ENCODE results near the gene MSRB3. TPM values are rescaled to one million over a fixed set of nuclear protein-coding genes. Genes with fewer than 3 reads are reported as not detected.

MSRB3 gene
- total and polyA plus RNA-seq, 9 donors: 14.9 to 58.8 (median 27.1) TPM

DNA sequence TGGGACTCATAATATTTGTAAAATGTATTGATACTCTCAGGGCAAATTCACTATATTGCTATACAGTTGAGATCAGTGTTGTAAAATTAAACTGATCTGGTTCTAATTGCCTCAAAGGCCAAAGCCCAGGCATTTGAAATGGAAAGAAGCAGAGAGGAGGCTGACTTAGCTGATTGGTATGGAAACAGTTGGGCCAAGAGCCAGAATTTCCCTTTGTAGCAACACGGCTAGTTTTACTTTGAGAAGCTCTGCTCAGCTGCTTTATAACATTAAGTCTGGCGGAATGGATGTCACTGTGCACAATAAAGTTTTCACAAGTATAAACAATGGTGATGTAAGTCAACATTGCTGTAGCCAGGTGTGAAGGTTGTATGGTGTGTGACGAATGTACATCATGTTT is 186.4 kb downstream of the MSRB3 start:
- DNase-seq: no peak
- 53 to 62% (median 62%) methylated on average over 3 of the region's 3 CpGs for WGBS, 3 donors
- no peaks in the 10 kb centered on the region for H3K27me3 ChIP-seq
- H3K4me3 ChIP-seq: no peak overlapping the region
- H3K9me3 ChIP-seq: no peaks in the 10 kb centered on the region
- no peaks in the 10 kb centered on the region for H3K36me3 ChIP-seq
- H3K27ac ChIP-seq: no peak overlapping the region
- TF ChIP-seq, protein P1, sequence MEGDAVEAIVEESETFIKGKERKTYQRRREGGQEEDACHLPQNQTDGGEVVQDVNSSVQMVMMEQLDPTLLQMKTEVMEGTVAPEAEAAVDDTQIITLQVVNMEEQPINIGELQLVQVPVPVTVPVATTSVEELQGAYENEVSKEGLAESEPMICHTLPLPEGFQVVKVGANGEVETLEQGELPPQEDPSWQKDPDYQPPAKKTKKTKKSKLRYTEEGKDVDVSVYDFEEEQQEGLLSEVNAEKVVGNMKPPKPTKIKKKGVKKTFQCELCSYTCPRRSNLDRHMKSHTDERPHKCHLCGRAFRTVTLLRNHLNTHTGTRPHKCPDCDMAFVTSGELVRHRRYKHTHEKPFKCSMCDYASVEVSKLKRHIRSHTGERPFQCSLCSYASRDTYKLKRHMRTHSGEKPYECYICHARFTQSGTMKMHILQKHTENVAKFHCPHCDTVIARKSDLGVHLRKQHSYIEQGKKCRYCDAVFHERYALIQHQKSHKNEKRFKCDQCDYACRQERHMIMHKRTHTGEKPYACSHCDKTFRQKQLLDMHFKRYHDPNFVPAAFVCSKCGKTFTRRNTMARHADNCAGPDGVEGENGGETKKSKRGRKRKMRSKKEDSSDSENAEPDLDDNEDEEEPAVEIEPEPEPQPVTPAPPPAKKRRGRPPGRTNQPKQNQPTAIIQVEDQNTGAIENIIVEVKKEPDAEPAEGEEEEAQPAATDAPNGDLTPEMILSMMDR (IDR thresholded peaks at IDR 0.05): no peak
- no peak for TF ChIP-seq EP300 (IDR thresholded peaks at IDR 0.05)
- no peak for TF ChIP-seq POLR2A (IDR thresholded peaks at IDR 0.05)
- intact Hi-C loops (cut with DNase I): no loop called here
- H3K4me1 ChIP-seq (ENCODE audit: insufficient read depth): no peaks in the 10 kb centered on the region

DNA sequence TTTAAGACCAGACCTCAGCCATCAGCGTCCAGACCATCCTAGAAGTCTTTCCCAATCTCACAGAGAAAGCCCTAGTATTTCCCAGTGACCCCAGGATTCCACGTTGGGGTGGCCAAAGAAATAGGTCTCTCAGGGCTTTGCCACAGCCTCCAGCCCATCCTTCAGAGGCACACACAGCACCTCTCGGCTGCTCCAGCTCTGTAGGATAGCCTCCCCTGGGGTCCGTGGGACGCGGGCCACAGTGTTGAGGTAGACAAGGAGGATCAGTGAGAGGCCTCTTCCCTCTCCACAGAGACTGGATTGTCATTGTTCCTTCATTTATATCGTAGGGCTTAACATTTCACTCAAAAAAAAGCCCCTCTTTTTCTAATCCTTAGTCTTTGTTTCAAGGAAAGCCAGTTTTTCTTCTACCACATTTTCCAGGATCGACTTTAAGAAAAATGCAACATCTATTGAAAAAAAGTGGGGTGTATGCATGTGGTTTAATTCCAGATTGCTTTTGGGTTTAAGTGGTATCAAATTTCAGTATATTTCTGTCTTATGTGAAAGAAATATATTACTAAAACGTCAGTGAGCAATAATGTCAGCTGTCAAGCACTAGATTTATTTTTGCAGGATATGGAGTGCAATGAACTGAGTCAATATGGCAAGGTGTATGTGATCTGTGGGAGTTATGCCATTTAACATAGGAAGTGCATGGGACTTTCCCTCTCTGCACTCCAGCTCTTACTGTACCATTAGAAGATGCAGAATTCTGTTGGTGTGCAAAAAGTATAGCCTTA is 187.5 kb downstream of the MSRB3 start:
- no peaks in the 10 kb centered on the region for H3K27me3 ChIP-seq
- H3K4me1 ChIP-seq (ENCODE audit: insufficient read depth): no peaks in the 10 kb centered on the region
- WGBS, 3 donors: 89 to 91% (median 89%) methylated on average over 9 of the region's 9 CpGs
- H3K9me3 ChIP-seq: no peaks in the 10 kb centered on the region
- DNase-seq: no peak
- H3K4me3 ChIP-seq: no peak overlapping the region
- no peak for TF ChIP-seq POLR2A (IDR thresholded peaks at IDR 0.05)
- TF ChIP-seq, protein P1 (IDR thresholded peaks at IDR 0.05): no peak
- no peak for TF ChIP-seq EP300 (IDR thresholded peaks at IDR 0.05)
- no peak overlapping the region for H3K27ac ChIP-seq
- H3K36me3 ChIP-seq: no peaks in the 10 kb centered on the region
- intact Hi-C loops (cut with DNase I): no loop called here

DNA sequence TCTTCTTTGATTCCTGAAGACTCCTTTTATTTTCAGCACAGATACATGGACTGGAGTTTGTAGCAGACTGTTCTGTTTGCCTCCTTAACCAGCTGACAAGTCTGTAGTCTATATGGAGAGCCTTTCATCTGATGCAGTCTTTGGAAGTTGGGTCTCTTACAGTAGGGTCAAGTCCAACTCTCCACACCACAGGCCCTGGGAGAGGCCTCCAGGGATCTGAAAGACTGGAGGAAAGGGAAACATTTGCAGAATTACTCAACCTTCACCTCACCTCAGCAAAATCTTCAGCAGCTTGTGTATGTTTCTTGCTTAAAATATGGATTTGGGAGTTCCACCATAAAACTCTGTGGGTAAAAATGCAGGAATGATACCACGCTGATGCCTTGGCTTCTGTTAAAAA is 188.4 kb downstream of the MSRB3 start:
- TF ChIP-seq, protein P1 (IDR thresholded peaks at IDR 0.05): no peak
- TF ChIP-seq POLR2A (IDR thresholded peaks at IDR 0.05) (no peak), EP300 (IDR thresholded peaks at IDR 0.05) (no peak)
- no peak for DNase-seq
- intact Hi-C loops (cut with DNase I): no loop called here
- H3K36me3 ChIP-seq: no peaks in the 10 kb centered on the region
- no peaks in the 10 kb centered on the region for H3K4me1 ChIP-seq (ENCODE audit: insufficient read depth)
- H3K27ac ChIP-seq: no peak overlapping the region
- 92 to 97% (median 93%) methylated on average over 1 of the region's 1 CpG for WGBS, 3 donors
- H3K9me3 ChIP-seq: no peaks in the 10 kb centered on the region
- H3K4me3 ChIP-seq: no peak overlapping the region
- no peaks in the 10 kb centered on the region for H3K27me3 ChIP-seq

DNA sequence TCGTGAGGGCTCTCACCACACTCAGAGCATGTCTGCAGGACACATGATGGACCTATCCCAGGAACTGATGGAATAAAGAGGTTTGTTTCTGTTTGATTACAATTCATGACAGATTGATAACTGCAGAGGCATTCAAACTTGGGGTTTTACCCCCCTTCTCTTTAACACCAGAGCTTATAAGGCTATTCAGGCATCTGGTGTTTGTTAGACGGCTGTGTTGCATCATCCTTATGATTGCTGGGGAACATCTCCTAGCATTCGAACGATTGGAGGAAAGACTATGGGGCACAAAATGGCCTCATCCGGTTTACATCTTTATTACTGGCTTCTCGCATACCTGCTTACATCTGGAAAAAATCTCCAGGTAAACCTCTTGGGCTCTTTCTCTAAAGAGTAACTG is 191.8 kb downstream of the MSRB3 start:
- Histone ChIP-seq H3K4me1 (ENCODE audit: insufficient read depth) (no peaks in the 10 kb centered on the region), H3K36me3 (no peaks in the 10 kb centered on the region), H3K27me3 (no peaks in the 10 kb centered on the region), H3K27ac (no peak overlapping the region), H3K9me3 (no peaks in the 10 kb centered on the region), H3K4me3 (no peak overlapping the region)
- DNase-seq: no peak
- 77 to 81% (median 79%) methylated on average over 6 of the region's 6 CpGs for WGBS, 3 donors
- intact Hi-C loops (cut with DNase I): no loop called here
- TF ChIP-seq POLR2A (IDR thresholded peaks at IDR 0.05): no peak
- TF ChIP-seq, protein P1 (IDR thresholded peaks at IDR 0.05): no peak
- no peak for TF ChIP-seq EP300 (IDR thresholded peaks at IDR 0.05)

All from ovary (tissue), 9 donors.